ENCODE results near the gene SPRY4.
"Not testable (repeated sequence)": the region's sequence is repeated elsewhere in the genome, so short reads cannot be mapped to it uniquely, and the experiment has no call there.

SPRY4 gene

GRCh38 chr5:142292249-142292648 lies 32.6 kb downstream of the SPRY4 start:
- DNase-seq = no peak

- no peak for DNase-seq
Measured at GRCh38 chr5:142290577-142291299, 34.1 kb downstream of the SPRY4 start.

GRCh38 chr5:142289708-142290576 lies 34.9 kb downstream of the SPRY4 start:
- DNase-seq = no peak

- DNase-seq = no peak
Measured at GRCh38 chr5:142287973-142288313, 36.9 kb downstream of the SPRY4 start.

GRCh38 chr5:142287096-142287972 lies 37.5 kb downstream of the SPRY4 start:
- no peak for DNase-seq

- no peak for DNase-seq
Measured at GRCh38 chr5:142286111-142286510, 38.7 kb downstream of the SPRY4 start.

DNA sequence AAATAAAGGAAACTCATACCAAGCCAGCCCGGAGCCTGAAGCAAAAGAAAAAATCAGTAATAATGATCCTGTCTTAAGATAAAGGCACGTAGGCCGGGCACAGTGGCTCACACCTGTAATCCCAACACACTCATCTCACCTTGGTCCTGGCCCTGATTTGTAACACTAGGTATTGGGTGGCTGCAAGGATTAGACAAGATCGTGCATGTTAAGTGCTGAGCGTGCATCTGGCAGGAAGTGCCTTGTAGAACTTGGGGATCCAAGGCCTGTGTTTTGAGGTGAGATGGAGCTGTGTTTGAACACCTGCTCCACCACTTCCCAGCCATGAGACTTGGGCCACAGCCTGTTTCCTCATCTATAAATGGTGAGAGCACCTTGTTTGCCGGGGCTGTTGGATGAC lies 41.5 kb downstream of the SPRY4 start:
- no peak for DNase-seq

DNA sequence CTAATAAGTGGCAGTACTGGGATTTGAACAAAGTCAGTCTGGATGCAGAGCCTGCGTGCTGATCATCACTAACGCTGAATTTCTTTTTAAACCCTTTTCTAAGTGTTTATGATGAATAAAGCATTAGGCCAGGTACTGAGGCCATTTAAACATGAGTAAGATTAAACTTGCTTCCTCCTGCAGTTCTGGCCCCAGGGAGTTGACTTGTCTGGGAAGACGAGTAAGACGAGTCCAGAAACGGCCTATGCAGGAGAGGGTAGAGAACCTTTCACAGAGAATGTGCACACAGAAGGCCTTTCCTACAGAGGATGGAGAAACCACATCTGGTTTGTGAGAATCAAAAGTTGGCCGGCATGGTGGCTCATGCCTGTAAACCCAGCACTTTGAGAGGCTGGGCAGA lies 42.9 kb downstream of the SPRY4 start:
- DNase-seq = no peak

- no peak for DNase-seq
Measured at GRCh38 chr5:142281008-142281367, 43.8 kb downstream of the SPRY4 start.

DNA sequence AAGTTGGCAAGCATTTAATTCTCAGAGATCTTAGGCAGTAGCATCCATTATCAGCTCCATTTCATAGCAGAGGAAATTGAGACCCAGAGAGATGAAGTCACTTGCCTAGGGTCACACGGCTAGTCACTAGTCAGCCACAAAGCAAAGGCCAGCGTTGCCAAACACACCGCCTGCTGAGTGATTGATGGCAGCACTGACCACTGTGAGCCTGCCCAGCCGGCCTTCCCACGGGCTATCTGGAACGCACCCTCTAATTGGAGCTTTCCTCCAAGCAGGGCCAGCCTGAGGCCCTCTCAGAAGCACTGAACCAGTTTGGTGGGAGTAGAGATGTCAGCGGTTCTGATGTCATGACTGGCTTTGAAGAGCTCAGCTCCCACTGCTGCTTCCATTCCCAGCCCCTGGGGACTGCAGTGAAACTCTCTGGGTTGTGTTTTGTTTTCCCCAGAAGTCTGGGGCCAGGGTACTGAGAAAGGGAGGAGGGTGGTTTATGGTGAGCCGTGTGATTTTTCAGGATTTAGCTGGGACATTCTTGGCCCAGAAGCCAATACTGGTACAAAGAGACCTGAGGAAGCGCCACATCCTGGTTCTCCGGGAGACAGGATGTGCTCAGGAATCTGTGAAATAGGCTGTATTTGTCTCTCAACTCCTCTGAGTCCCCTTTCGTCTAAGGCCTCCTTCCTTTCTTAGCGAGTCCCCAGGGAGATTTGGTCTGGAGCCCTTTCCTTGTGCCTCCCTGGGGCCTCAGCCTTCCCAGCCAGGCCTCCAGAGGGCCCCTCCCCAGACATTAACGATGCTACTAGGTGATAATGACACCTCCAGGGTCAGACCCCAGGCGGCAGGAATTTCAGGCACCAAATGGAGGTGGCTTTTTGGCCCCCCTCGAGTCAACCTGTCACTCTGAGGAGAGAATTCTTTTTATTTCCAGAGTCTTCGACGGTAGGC lies 44.5 kb downstream of the SPRY4 start:
- DNase-seq = no peak

- no peak for DNase-seq
Measured at GRCh38 chr5:142278627-142279026, 46.2 kb downstream of the SPRY4 start.

GRCh38 chr5:142277796-142278195 lies 47.0 kb downstream of the SPRY4 start:
- DNase-seq = no peak

GRCh38 chr5:142276517-142276916 lies 48.3 kb downstream of the SPRY4 start:
- no peak for DNase-seq

DNA sequence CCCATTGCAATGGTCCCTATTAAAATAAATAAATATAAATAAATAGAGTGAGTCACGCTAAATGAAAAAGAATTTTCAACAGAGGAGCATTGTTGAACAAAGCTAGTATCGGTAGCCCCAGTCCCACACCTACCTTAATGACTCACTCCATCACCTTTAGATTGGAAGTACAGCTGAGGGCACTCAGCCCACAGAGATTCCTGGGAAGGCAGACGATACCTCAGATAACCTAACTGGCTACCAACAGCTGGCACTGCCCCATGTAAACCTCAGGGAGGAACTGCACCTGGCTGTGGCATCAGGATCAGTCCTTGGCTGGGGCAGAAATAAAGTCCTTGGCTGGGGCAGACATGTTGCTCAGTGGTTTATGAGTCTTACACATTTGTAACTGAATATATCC lies 49.3 kb downstream of the SPRY4 start:
- DNase-seq = no peak

GRCh38 chr5:142272596-142272995 lies 52.2 kb downstream of the SPRY4 start:
- DNase-seq = not testable (repeated sequence)

- DNase-seq = not testable (repeated sequence)
Measured at GRCh38 chr5:142264084-142264483, 60.7 kb downstream of the SPRY4 start.

GRCh38 chr5:142263346-142263745 lies 61.5 kb downstream of the SPRY4 start:
- no peak for DNase-seq

DNA sequence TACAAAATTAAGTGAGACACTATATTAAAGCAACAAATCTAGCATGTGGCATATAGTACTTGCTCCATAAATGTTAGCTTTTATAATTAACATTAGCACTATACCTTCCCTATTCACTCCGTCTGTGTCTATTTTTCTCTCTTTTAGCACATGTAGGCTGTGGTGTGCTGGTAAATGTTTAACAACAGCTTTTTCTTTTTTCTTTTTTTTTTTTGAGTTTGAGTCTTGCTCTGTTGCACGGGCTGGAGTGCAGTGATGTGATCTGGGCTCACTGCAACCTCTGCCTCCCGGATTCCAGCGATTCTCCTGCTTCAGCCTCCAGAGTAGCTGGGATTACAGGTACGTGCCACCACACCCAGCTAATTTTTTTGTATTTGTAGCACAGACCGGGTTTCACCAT lies 62.1 kb downstream of the SPRY4 start:
- DNase-seq = no peak

Measured in amniotic stem cell (primary cell).